RWPE1 (cell line): ENCODE data around the gene FBLIM1.
A peak's percentile ranks its signal among the peaks of the same experiment; 100 is the strongest.

Experiments
- CTCF ChIA-PET: fragments of 350-600 bp; sonication (Branson Sonifier 250); formaldehyde crosslinking; extraction: SDS; loops from one replicate; lab custom pipeline; 2021; lab: Yijun Ruan, JAX
- POLR2A ChIA-PET: fragments of 400-600 bp; formaldehyde crosslinking; extraction: SDS; loops from one replicate; lab custom pipeline; 2020; ENCODE audit warnings: antibody characterized with exemption; ENCODE audit not compliant: low non-redundant PET; lab: Yijun Ruan, JAX
- DNase-seq: peaks from one replicate; pipeline ENCODE4 v3.0.0; 2012; ENCODE audit warnings: low spot score
- H3K27ac ChIP-seq: fragments of 450-650 bp; 2 replicates; pipeline ENCODE4 v1.5.1; 2017
- CTCF ChIP-seq: fragments of 450-650 bp; conservative IDR thresholded peaks from 2 replicates; pipeline ENCODE4 v1.5.1; 2017; ENCODE audit warnings: low read depth, mild to moderate bottlenecking

The FBLIM1 gene

GRCh38 chr1:15737324-15738319 lies 21.0 kb upstream of the FBLIM1 start:
- no peak for TF ChIP-seq CTCF
- DNase-seq: no peak
- ChIA-PET CTCF (interaction anchor here (0.6 kb wide), 1 partner anchor 90 kb away, joined by 3 read pairs; no protein-coding TSS in a partner anchor), POLR2A (interaction anchor here (0.6 to 0.7 kb wide), 2 partner anchors 74 to 118 kb away, joined by 3 read pairs; no protein-coding TSS in a partner anchor)
- peak overlapping the region; percentile 84 for H3K27ac ChIP-seq

GRCh38 chr1:15738416-15739113 lies 20.0 kb upstream of the FBLIM1 start:
- TF ChIP-seq CTCF: no peak
- CTCF ChIA-PET: no interaction called here
- H3K27ac ChIP-seq: peak overlapping the region; percentile 84
- DNase-seq: no peak
- POLR2A ChIA-PET: no interaction called here

GRCh38 chr1:15739259-15739658 lies 19.3 kb upstream of the FBLIM1 start:
- no peak for DNase-seq
- POLR2A ChIA-PET: no interaction called here
- TF ChIP-seq CTCF: no peak
- CTCF ChIA-PET: no interaction called here
- H3K27ac ChIP-seq: peak overlapping the region; percentile 84

GRCh38 chr1:15739745-15740144 lies 18.9 kb upstream of the FBLIM1 start:
- CTCF ChIA-PET: interaction anchor here (0.7 kb wide), 1 partner anchor 150 kb away, joined by 3 read pairs; no protein-coding TSS in a partner anchor
- DNase-seq: no peak
- H3K27ac ChIP-seq: peak overlapping the region; percentile 84
- TF ChIP-seq CTCF: no peak
- POLR2A ChIA-PET: no interaction called here

GRCh38 chr1:15740924-15741850 lies 17.4 kb upstream of the FBLIM1 start:
- POLR2A ChIA-PET: no interaction called here
- peak overlapping the region; percentile 84 for H3K27ac ChIP-seq
- CTCF ChIA-PET: interaction anchor here (0.6 to 1.3 kb wide), 15 partner anchors 9 to 570 kb away, joined by 3 to 12 read pairs (median 3); no protein-coding TSS in a partner anchor
- peak; percentile 87 for DNase-seq
- TF ChIP-seq CTCF: peak; percentile 94
